ENCODE data around the gene SRL. TPM values are rescaled to one million over a fixed set of nuclear protein-coding genes. Genes with fewer than 3 reads are reported as not detected.

SRL gene
- total and polyA plus RNA-seq, 2 experiments from 2014 or later: not detected

GRCh38 chr16:4280625-4281024 lies 38.7 kb upstream of the SRL start:
- H3K36me3 Mint-ChIP-seq (ENCODE audit: low read depth): peaks cover 7% of the 10 kb centered on the region; the same call in 2 of the 3 replicates
- H3K4me2 ChIP-seq: no peak overlapping the region
- peaks cover 14% of the 10 kb centered on the region for H3K27me3 Mint-ChIP-seq (ENCODE audit: insufficient read depth, low read depth, poor library complexity)
- ATAC-seq (no peak), DNase-seq (ENCODE audit: low spot score) (no peak)
- no peaks in the 10 kb centered on the region for H3K4me1 ChIP-seq (ENCODE audit: insufficient read depth)
- no peaks in the 10 kb centered on the region for H3K9me2 ChIP-seq (ENCODE audit: insufficient read depth)
- TF ChIP-seq CREB1 (CRISPR knock-in tag; IDR thresholded peaks at IDR 0.05; ENCODE audit: low read depth): no peak
- TF ChIP-seq JUNB (IDR thresholded peaks at IDR 0.05; ENCODE audit: unreplicated experiment): no peak
- TF ChIP-seq EZH2phosphoT487 (IDR thresholded peaks at IDR 0.05; ENCODE audit: unreplicated experiment): no peak
- TF ChIP-seq POLR2AphosphoS5 (IDR thresholded peaks at IDR 0.05; ENCODE audit: low read depth): no peak
- no peak for TF ChIP-seq ZNF462 (CRISPR knock-in tag; IDR thresholded peaks at IDR 0.05)
- no peak for TF ChIP-seq EZH2 (IDR thresholded peaks at IDR 0.05; ENCODE audit: low read depth, unreplicated experiment)
- TF ChIP-seq ETS1 (IDR thresholded peaks at IDR 0.05): no peak
- TF ChIP-seq STAT1 (IDR thresholded peaks at IDR 0.05; ENCODE audit: unreplicated experiment): no peak
- no peak for TF ChIP-seq CTCF (conservative IDR thresholded peaks at IDR 0.05; ENCODE audit: low read depth in 2 of 2)
- no peak for TF ChIP-seq ZNF114 (CRISPR knock-in tag; IDR thresholded peaks at IDR 0.05)
- TF ChIP-seq REST (IDR thresholded peaks at IDR 0.05; ENCODE audit: unreplicated experiment): no peak
- TF ChIP-seq ZNF331 (CRISPR knock-in tag; IDR thresholded peaks at IDR 0.05; ENCODE audit: low read depth): no peak
- TF ChIP-seq NANOG (IDR thresholded peaks at IDR 0.05; ENCODE audit: borderline replicate concordance): no peak
- no peaks in the 10 kb centered on the region for H4K20me1 ChIP-seq (replicated peaks; ENCODE audit: insufficient read depth)
- peaks cover 13% of the 10 kb centered on the region; the same call in 1 of the 2 replicates for H3F3A ChIP-seq (replicated peaks; ENCODE audit: low read depth)
- no peak overlapping the region for H3K4me3 ChIP-seq
- no peak overlapping the region for H3K27ac ChIP-seq (ENCODE audit: low read depth)
- no peaks in the 10 kb centered on the region for H3K27me3 ChIP-seq (ENCODE audit: insufficient read depth)
- H3K9me3 Mint-ChIP-seq: peaks cover 12% of the 10 kb centered on the region
- no peaks in the 10 kb centered on the region; the same call in 1 of the 2 replicates for H3K79me2 ChIP-seq (replicated peaks; ENCODE audit: insufficient read depth)
- H2AFZ ChIP-seq: no peak overlapping the region
- H3K4me3 Mint-ChIP-seq: no peak overlapping the region
- peaks cover 13% of the 10 kb centered on the region for H3K4me1 Mint-ChIP-seq
- H3K36me3 ChIP-seq (ENCODE audit: insufficient read depth): no peaks in the 10 kb centered on the region
- H3K27ac Mint-ChIP-seq: no peak overlapping the region

Data from GM23338 (cell line).